Fibroblast of pulmonary artery (primary cell): ENCODE measurements around the gene CDCA7.
"Not testable (repeated sequence)": the region's sequence is repeated elsewhere in the genome, so short reads cannot be mapped to it uniquely, and the experiment has no call there.

Source experiments
- DNase-seq: peaks from one replicate; pipeline ENCODE4 v3.0.0-alpha.2; 2010; ENCODE audit warnings: low read depth
- H3K4me3 ChIP-seq: replicated peaks from 2 replicates; pipeline ENCODE4 v1.5.1; 2011; ENCODE audit warnings: low read depth, mild to moderate bottlenecking, control low read depth, low read length, moderate library complexity
- TF ChIP-seq, protein P1 (sequence below): IDR thresholded peaks from 2 replicates; pipeline ENCODE4 v1.5.1; 2011; ENCODE audit warnings: mild to moderate bottlenecking, control low read depth, low read length, inconsistent platforms; ENCODE audit errors: missing control alignments

Gene CDCA7

DNA sequence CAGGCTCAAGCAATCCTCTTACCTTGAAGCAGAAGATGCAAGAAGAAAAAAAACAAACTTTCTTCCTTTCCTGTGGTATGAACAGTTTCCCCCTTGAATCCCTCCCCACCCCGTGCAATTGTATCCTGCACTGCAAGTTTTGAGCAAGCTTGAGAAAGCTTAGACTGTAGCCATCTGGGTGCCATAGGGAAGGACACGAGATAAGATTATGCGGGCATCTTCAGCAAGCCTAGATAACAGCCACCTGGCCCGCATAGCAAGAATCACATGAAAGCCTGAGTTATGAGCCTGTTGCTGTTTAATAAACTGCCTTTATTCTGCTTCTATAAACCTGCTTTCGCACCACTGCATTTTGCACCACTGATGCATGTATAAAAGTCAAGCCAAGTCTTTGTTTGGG, 27.3 kb upstream of the CDCA7 start:
- no peak for DNase-seq
- no peak overlapping the region for H3K4me3 ChIP-seq
- TF ChIP-seq, protein P1, sequence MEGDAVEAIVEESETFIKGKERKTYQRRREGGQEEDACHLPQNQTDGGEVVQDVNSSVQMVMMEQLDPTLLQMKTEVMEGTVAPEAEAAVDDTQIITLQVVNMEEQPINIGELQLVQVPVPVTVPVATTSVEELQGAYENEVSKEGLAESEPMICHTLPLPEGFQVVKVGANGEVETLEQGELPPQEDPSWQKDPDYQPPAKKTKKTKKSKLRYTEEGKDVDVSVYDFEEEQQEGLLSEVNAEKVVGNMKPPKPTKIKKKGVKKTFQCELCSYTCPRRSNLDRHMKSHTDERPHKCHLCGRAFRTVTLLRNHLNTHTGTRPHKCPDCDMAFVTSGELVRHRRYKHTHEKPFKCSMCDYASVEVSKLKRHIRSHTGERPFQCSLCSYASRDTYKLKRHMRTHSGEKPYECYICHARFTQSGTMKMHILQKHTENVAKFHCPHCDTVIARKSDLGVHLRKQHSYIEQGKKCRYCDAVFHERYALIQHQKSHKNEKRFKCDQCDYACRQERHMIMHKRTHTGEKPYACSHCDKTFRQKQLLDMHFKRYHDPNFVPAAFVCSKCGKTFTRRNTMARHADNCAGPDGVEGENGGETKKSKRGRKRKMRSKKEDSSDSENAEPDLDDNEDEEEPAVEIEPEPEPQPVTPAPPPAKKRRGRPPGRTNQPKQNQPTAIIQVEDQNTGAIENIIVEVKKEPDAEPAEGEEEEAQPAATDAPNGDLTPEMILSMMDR, result no peak

DNA sequence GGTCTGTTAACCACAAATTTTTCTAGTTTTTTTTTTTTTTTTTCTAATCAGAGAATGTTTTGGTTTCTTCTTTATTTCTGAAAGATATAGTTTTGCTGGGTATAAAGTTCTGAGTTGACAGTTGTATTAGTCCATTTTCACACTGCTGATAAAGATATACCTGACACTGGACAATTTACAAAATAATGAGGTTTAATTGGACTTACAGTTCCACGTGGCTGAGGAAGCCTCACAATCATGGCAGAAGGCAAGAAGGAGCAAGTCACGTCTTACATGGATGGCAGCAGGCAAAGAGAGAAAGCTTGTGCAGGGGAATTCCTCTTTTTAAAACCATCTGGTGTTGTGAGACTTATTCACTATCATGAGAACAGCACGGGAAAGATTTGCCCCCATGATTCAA, 21.7 kb upstream of the CDCA7 start:
- not testable (repeated sequence) for H3K4me3 ChIP-seq, DNase-seq

DNA sequence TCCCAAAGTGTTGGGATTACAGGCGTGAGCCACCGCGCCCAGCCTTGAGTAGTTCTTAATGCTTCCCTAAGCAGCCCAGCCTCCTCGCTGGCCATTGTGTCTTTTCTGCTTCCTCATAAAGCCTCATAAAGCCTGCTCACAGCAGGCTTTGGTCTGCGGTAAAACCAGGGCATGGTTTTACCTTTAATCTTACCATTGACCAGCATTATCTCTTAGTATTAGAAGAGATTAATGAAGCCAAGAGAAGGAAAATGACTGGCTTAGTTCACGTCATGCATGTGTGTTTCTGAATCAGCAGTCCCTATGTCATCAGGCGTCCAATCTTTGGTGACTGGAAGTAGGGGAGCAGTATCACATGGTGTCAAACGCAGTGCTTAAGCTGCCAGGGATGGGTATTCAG, 14.9 kb upstream of the CDCA7 start:
- H3K4me3 ChIP-seq, result no peak overlapping the region
- TF ChIP-seq, protein P1, result no peak

DNA sequence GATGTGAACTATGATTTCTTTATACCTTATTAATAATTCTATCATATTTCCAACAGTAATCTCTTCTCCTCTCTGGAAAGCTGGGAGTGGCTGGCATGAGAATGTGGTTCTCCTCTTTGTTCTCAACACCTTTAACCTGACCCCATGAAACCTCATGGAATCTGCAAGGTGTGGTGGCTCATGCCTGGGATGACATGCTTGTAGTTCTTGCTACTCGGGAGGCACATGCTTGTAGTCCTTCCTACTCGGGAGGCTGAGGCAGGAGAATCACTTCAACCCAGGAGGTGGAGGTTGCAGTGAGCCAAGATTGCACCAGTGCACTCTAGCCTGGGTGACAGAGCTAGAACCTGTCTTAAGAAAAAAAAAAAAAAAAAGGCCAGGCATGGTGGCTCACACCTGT, 10.8 kb upstream of the CDCA7 start:
- TF ChIP-seq, protein P1, result no peak
- DNase-seq, result no peak
- H3K4me3 ChIP-seq, result no peak overlapping the region

More for the DNA sequence above, 14.9 kb upstream of the CDCA7 start:
- DNase-seq, result no peak

DNA sequence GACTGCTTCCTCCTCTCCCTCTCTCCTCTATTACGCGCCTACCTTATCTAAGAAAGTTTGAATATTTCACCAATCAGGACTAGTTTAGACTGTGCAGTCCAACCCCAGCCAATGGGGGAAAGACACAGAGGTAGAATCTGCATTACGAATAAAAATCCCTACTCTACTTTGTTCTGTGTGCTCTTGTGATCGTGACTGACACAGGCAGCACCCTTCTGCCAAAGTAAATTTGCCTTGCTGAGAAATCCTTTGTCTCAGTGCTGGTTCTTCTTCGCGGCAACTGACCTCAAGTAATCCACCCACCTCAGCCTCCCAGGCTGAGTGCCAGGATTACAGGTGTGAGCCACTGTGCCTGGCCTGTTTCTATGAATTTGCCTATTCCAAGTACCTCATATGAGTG, 8.6 kb upstream of the CDCA7 start:
- TF ChIP-seq, protein P1, result no peak
- no peak overlapping the region for H3K4me3 ChIP-seq
- no peak for DNase-seq

DNA sequence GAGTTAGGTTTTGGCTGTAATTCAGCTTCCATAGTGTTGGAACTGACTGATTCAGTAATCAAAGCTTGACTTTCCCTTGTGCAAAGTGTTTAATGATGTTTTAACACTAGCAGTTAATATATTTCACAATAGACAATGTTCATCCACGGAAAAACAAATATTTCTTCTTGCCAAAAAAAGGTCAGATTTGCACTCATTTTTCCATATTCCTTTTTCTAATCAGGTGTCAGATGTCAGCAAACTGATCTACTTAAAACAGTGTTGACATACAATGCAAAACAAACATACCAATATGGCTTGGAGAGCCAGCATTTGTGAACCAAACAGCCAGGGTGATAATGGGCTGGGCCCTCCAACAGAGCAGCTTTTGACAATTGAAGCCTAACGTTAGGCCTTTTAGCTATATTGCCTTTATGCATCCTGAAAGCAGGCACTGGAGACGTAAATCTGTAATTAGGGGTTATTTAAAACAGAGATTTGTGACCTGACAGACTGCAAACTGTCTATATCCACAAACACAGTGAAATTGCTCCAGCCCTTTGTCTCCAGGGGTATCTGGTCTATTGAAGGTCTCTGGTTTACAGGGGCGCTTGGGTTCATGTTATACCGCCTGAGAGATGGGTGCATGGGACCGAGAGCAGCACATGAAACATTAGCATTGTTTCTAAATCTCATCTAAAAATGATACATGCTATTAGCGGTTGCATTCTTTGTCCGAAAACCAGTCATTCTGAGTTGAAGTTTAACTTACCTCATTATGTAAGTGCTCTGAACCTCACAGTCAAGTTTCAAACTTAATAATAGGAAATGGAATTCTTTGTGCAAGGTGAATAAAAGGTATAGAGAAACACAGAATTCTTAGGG, 7.1 kb upstream of the CDCA7 start:
- no peak overlapping the region for H3K4me3 ChIP-seq
- DNase-seq, result no peak
- TF ChIP-seq, protein P1, result no peak

DNA sequence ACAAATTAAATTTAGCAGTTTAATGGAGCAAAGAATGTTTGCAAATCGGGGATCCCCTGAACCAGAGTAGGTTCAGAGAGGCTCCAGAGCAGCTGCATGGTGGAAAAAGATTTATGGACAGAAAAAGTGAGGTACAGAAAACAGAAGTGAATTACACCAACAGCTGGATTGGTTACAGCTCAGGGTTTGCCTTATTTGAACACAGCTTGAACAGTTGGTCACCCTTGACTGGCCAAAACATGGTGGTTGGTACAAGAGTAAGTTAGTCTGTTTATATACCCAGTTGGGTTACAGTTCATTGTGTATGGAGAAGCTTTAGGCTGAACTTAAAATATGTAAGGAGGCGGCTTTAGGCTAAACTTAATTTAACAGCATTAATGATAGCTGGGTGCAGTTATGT, 5.4 kb upstream of the CDCA7 start:
- TF ChIP-seq, protein P1, result no peak
- H3K4me3 ChIP-seq, result no peak overlapping the region
- DNase-seq, result no peak
